Activated CD4-positive, alpha-beta memory T cell treated with anti-CD3 and anti-CD28 coated beads for 36 hours (primary cell): ENCODE measurements around the gene PXT1. TPM values are rescaled to one million over a fixed set of nuclear protein-coding genes. Genes with fewer than 3 reads are reported as not detected.

Experiments
- total RNA-seq, 2 experiments: library from RNA; stranded (reverse); gene quantifications; one replicate each; pipeline ENCODE4 v1.2.3, GENCODE V29; 2021

Gene PXT1
- total RNA-seq, 2 experiments from 2014 or later = 0.22 to 0.29 TPM

Other genes starting within 250 kb of the PXT1 start
- 10 to 100 TPM; 16.0 to 18.3 TPM for gene BRPF3, start 246.1 kb downstream of the PXT1 start, total RNA-seq
- not detected for gene PNPLA1, start 172.8 kb downstream of the PXT1 start, total RNA-seq
- not detected for gene BNIP5, start 106.0 kb downstream of the PXT1 start, total RNA-seq
- 1 to 10 TPM; 5.8 to 5.9 TPM for gene ETV7, start 55.2 kb downstream of the PXT1 start, total RNA-seq
- gene KCTD20, start 146 bp upstream of the PXT1 start, total RNA-seq = 10 to 100 TPM; 48.0 to 51.0 TPM
- 10 to 100 TPM; 25.8 to 27.5 TPM for gene STK38, start 104.6 kb upstream of the PXT1 start, total RNA-seq
- gene SRSF3, start 151.5 kb upstream of the PXT1 start, total RNA-seq = 100 to 1,000 TPM; 390 to 392 TPM
- 10 to 100 TPM; 64.2 to 66.7 TPM for gene CDKN1A, start 235.9 kb upstream of the PXT1 start, total RNA-seq